ENCODE data around the gene CCDC112.
A peak's percentile ranks its signal among the peaks of the same experiment; 100 is the strongest.
"Not testable (repeated sequence)": the region's sequence is repeated elsewhere in the genome, so short reads cannot be mapped to it uniquely, and the experiment has no call there.

Gene CCDC112

GRCh38 chr5:115260248-115260647 lies 36.2 kb downstream of the CCDC112 start:
- no peak for DNase-seq

- DNase-seq: peak; percentile 52
Measured at GRCh38 chr5:115257981-115258380, 38.5 kb downstream of the CCDC112 start.

GRCh38 chr5:115249379-115249778 lies 47.1 kb downstream of the CCDC112 start:
- DNase-seq: not testable (repeated sequence)

- DNase-seq: peak; percentile 47
Measured at GRCh38 chr5:115246361-115246991, 50.0 kb downstream of the CCDC112 start.

GRCh38 chr5:115243412-115243811 lies 53.0 kb downstream of the CCDC112 start:
- peak; percentile 22 for DNase-seq

- no peak for DNase-seq
Measured at GRCh38 chr5:115241881-115242642, 54.4 kb downstream of the CCDC112 start.

GRCh38 chr5:115237066-115237465 lies 59.4 kb downstream of the CCDC112 start:
- no peak for DNase-seq

- DNase-seq: no peak
Measured at GRCh38 chr5:115236599-115236998, 59.9 kb downstream of the CCDC112 start.

- no peak for DNase-seq
Measured at GRCh38 chr5:115231598-115231997, 64.9 kb downstream of the CCDC112 start.

- DNase-seq: no peak
Measured at GRCh38 chr5:115229606-115230005, 66.8 kb downstream of the CCDC112 start.

- DNase-seq: no peak
Measured at GRCh38 chr5:115227281-115227680, 69.2 kb downstream of the CCDC112 start.

Measured in fibroblast of upper back skin (primary cell).